Lower lobe of right lung (tissue), 2 donors: Measurements from ENCODE around the gene WFDC10B. TPM values are rescaled to one million over a fixed set of nuclear protein-coding genes. Genes with fewer than 3 reads are reported as not detected.
A peak's percentile ranks its signal among the peaks of the same experiment; 100 is the strongest.
"Not testable (repeated sequence)": the region's sequence is repeated elsewhere in the genome, so short reads cannot be mapped to it uniquely, and the experiment has no call there.

Experiments used
- ATAC-seq, 2 donors: fragments of 200-7000 bp; cut with Tn5 transposase; one replicate each; pipeline ENCODE4 v1.9.1; 2020 to 2022; ENCODE audit warnings: mild to moderate bottlenecking in 2 of 2, moderate library complexity in 2 of 2
- DNase-seq: peaks from one replicate; pipeline ENCODE4 v3.0.0-alpha.2; 2020
- H3K27ac ChIP-seq: fragments of 200-600 bp; one replicate; pipeline ENCODE4 v1.8.0; 2022
- H3K27me3 ChIP-seq: fragments of 200-600 bp; one replicate; pipeline ENCODE4 v1.8.0; 2022; ENCODE audit warnings: low read depth
- H3K36me3 ChIP-seq: fragments of 200-600 bp; one replicate; pipeline ENCODE4 v1.8.0; 2022; ENCODE audit warnings: mild to moderate bottlenecking
- H3K4me1 ChIP-seq: fragments of 200-600 bp; one replicate; pipeline ENCODE4 v1.8.0; 2022
- H3K4me3 ChIP-seq: fragments of 200-600 bp; one replicate; pipeline ENCODE4 v1.8.0; 2022; ENCODE audit warnings: mild to moderate bottlenecking
- H3K9me3 ChIP-seq: fragments of 200-600 bp; one replicate; pipeline ENCODE4 v1.8.0; 2022
- intact Hi-C: fragments of 100-400 bp; cut with DNase I; formaldehyde crosslinking; loops from one replicate; pipeline ENCODE4 v1.11.0; 2022
- total RNA-seq: library from RNA; stranded (reverse); fragmentation: NEBNext Ultra II Directional; extraction: Animal tissue kit (Norgen Biotek cat#: 25700); gene quantifications from one replicate; pipeline ENCODE4 v1.2.1, GENCODE V29; 2021
- TF ChIP-seq, protein P1 (sequence below): fragments of 200-600 bp; IDR thresholded peaks from one replicate; pipeline ENCODE4 v1.8.0; 2022; ENCODE audit warnings: antibody characterized with exemption, mild to moderate bottlenecking
- donor health status: DM: no; HTN: yes; CAD: no; lungs with severe emphysema.

The WFDC10B gene
- total RNA-seq, 1 donor from 2014 or later: 1.2 TPM

DNA sequence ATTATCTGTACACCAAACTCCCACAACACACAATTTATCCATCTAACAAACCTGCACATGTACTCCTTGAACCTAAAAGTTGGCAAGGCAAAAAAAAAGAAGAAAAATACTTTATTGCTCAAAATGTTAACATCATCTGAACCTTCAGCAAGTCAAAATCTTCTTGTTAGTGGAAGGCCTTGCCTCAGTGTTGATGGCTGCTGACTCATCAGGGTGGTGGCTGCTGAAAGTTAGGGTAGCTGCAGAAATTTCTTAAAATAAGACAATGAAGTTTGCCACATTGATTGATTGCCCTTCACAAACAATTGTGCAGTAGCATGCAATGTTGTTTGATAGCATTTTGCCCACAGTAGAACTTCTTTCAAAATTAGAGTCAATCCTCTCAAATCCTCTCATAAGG lies 32.1 kb downstream of the WFDC10B start:
- no peak overlapping the region for H3K4me3 ChIP-seq
- TF ChIP-seq, protein P1, sequence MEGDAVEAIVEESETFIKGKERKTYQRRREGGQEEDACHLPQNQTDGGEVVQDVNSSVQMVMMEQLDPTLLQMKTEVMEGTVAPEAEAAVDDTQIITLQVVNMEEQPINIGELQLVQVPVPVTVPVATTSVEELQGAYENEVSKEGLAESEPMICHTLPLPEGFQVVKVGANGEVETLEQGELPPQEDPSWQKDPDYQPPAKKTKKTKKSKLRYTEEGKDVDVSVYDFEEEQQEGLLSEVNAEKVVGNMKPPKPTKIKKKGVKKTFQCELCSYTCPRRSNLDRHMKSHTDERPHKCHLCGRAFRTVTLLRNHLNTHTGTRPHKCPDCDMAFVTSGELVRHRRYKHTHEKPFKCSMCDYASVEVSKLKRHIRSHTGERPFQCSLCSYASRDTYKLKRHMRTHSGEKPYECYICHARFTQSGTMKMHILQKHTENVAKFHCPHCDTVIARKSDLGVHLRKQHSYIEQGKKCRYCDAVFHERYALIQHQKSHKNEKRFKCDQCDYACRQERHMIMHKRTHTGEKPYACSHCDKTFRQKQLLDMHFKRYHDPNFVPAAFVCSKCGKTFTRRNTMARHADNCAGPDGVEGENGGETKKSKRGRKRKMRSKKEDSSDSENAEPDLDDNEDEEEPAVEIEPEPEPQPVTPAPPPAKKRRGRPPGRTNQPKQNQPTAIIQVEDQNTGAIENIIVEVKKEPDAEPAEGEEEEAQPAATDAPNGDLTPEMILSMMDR: no peak
- no peaks in the 10 kb centered on the region for H3K36me3 ChIP-seq
- no peak for DNase-seq
- H3K9me3 ChIP-seq: no peaks in the 10 kb centered on the region
- no peaks in the 10 kb centered on the region for H3K27me3 ChIP-seq
- H3K4me1 ChIP-seq: no peaks in the 10 kb centered on the region
- ATAC-seq: no peak
- intact Hi-C loops: no loop called here
- no peak overlapping the region for H3K27ac ChIP-seq

DNA sequence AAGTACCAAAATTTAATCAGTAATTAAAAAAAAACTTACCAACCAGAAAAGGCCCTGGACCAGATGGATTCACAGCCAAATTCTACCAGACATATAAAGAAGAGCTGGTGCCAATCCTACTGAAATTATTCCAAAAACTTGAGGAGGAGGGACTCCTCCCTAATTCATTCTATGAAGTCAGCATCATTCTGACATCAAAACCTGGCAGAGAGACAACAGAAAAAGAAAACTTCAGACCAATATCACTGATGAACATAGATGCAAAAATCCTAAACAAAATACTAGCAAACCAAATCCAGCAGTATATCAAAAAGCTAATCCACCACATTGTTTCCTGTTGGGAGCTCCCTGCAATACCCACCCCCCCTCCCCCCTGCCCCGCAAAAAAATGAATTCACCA lies 34.7 kb downstream of the WFDC10B start, which contains the start of gene WFDC11:
TSS of gene WFDC11 (minus strand) at position 101 of the 400 bp plus-strand sequence. CDS start 19,639 bp downstream, outside the sequence.
- DNase-seq: no peak
- intact Hi-C loops: no loop called here
- ATAC-seq: no peak
- Histone ChIP-seq H3K27me3 (peaks cover 3% of the 10 kb centered on the region), H3K4me1 (no peaks in the 10 kb centered on the region), H3K27ac (no peak within 1 kb of the TSS), H3K9me3 (no peaks in the 10 kb centered on the region), H3K36me3 (no peaks in the 10 kb centered on the region), H3K4me3 (no peak within 1 kb of the TSS)
- TF ChIP-seq, protein P1: no peak

DNA sequence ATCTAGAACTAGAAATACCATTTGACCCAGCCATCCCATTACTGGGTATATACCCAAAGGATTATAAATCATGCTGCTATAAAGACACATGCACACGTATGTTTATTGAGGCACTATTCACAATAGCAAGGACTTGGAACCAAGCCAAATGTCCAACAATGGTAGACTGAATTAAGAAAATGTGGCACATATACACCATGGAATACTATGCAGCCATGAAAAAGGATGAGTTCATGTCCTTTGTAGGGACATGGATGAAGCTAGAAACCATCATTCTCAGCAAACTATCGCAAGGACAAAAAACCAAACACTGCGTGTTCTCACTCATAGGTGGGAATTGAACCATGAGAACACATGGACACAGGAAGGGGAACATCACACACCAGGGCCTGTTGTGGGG lies 47.8 kb downstream of the WFDC10B start:
- intact Hi-C loops, H3K9me3 ChIP-seq, ATAC-seq: not testable (repeated sequence)

DNA sequence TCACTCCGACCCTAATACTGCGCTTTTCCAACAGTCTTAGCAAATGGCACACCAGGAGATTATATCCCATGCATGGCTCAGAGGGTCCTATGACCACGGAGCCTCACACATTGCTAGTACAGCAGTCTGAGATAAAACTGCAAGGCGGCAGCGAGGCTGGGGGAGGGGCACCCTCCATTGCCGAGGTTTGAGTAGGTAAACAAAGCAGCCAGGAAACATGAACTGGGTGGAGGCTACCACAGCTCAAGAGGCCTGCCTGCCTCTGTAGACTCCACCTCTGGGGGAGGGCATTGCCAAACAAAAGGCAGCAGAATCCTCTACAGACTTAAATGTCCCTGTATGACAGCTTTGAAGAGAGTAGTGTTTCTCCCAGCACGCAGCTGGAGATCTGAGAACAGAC lies 53.1 kb downstream of the WFDC10B start:
- H3K27me3 ChIP-seq, H3K4me3 ChIP-seq, ATAC-seq, H3K27ac ChIP-seq, H3K4me1 ChIP-seq, H3K36me3 ChIP-seq, H3K9me3 ChIP-seq, intact Hi-C loops: not testable (repeated sequence)
- peak; percentile 76 for DNase-seq

More for the DNA sequence above, 47.8 kb downstream of the WFDC10B start:
- H3K4me3 ChIP-seq, H3K27ac ChIP-seq, DNase-seq, H3K4me1 ChIP-seq, H3K36me3 ChIP-seq, H3K27me3 ChIP-seq: not testable (repeated sequence)

DNA sequence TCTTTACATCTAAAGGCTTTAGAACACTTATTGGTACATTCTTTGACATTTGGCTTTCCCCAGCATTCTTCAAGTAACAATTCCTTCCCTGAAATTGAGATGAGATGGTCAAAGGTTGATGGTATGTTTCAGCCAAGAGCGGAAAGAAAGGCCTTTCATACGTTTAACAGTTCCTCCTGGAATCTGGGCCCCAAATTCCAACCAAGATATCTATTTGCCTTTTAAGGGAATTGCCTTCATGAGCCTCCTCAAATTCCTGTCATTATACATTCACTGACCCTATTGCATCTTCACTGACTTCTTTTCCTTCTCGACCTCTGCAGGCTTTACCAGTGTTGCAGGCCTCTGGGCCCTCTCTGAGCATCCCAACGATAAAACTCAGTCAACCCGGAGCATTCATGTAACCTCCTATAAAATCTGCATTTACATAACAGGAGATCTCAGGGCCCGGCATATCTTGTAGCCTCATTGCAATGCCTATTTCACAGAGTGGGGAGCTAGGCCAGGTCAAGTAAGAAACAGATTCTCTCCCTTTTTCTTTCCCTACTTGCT lies 55.4 kb downstream of the WFDC10B start:
- intact Hi-C loops: no loop called here
- no peak for ATAC-seq
- TF ChIP-seq, protein P1: no peak

DNA sequence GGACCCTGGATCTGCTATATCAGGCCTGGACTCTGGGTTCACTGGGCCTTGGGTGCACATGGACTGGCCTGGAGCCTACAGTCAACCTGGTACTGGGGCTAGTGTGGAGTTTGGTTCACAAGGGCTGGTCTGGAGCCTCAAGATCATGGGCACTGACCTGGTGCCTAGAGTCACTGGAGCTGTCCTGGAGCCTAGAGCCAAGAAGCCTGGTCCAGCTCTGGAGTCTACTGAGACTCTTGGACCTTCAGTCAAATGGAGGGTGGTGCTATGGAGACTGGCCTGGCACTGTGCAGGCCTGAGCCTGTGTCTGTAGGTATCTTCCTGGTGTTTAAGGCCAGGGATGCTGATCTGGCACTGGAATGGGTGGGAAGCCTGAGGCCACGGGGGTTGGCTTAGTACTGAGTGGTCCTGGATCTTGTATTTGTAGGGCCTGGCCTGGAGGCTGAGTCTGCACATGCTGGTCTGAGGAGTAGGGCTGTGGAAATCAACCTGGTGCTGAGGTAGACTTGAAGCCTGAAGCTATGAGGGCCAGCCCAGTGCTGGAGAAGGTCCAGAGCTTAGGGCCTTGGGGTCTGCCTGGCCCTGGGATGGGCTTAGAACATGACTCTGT lies 57.3 kb downstream of the WFDC10B start:
- Histone ChIP-seq H3K27me3 (no peaks in the 10 kb centered on the region), H3K4me1 (peaks cover 4% of the 10 kb centered on the region), H3K9me3 (no peaks in the 10 kb centered on the region), H3K4me3 (no peak overlapping the region), H3K27ac (no peak overlapping the region), H3K36me3 (no peaks in the 10 kb centered on the region)
- no peak for DNase-seq
- TF ChIP-seq, protein P1: no peak
- peak; percentile 16 to 35 for ATAC-seq
- intact Hi-C loops: no loop called here

More for the DNA sequence above, 55.4 kb downstream of the WFDC10B start:
- no peak overlapping the region for H3K4me3 ChIP-seq
- no peak overlapping the region for H3K27ac ChIP-seq
- no peaks in the 10 kb centered on the region for H3K27me3 ChIP-seq
- H3K36me3 ChIP-seq: no peaks in the 10 kb centered on the region
- peaks cover 4% of the 10 kb centered on the region for H3K4me1 ChIP-seq
- DNase-seq: no peak
- H3K9me3 ChIP-seq: no peaks in the 10 kb centered on the region
